Stomach (tissue), 4 donors: Measurements from ENCODE around the gene GJB1.

ENCODE experiments used
- CTCF ChIP-seq, 7 experiments: fragments of 450-650 bp in 4 of 7; fragments of 200-600 bp in 3 of 7; sonication (generic) in 3 of 7; IDR thresholded peaks; one replicate each; pipeline ENCODE4 v1.5.1; 2016 to 2019; ENCODE audit warnings: antibody characterized with exemption in 7 of 7, control low read depth in 2 of 7, mild to moderate bottlenecking in 1 of 7
- EP300 ChIP-seq: sonication (generic); formaldehyde crosslinking; IDR thresholded peaks from one replicate; pipeline ENCODE4 v1.6.1; 2017; ENCODE audit warnings: antibody characterized with exemption
- POLR2A ChIP-seq, 4 donors: fragments of 450-650 bp; IDR thresholded peaks; one replicate each; pipeline ENCODE4 v1.6.1; 2016; ENCODE audit warnings: antibody characterized with exemption in 4 of 4, control low read depth in 2 of 4, mild to moderate bottlenecking in 1 of 4, moderate library complexity in 1 of 4
- POLR2AphosphoS5 ChIP-seq, 3 donors: sonication (generic); formaldehyde crosslinking; IDR thresholded peaks; one replicate each; pipeline ENCODE4 v1.6.1; 2016; ENCODE audit warnings: antibody characterized with exemption in 3 of 3

- TF ChIP-seq CTCF (IDR thresholded peaks at IDR 0.05) (no peak), POLR2A (IDR thresholded peaks at IDR 0.05) (no peak), EP300 (no peak), POLR2AphosphoS5 (IDR thresholded peaks at IDR 0.05) (no peak)
Measured at GRCh38 chrX:71184803-71185495, 38.1 kb upstream of the GJB1 start.
